ENCODE data around the gene COL27A1.

The COL27A1 gene

DNA sequence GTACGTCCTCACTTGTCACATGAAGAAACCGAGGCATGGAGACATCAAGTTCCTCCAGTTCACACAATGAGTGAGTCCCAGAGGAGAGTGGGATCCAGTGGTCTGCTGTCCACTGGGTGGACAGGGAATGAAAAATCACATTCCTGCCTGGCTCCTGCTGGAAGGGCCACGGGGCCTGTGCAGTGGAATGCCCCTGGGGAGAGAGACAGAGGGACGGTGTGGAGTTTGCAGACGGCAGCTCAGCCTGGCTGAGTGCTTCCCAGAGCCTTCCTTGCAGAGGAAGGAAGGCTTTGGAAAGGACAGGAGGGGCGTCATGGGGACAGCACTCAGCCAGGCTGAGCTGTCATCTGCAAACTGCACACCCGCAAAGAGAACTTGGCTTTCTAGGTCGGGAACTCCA is 74.7 kb downstream of the COL27A1 start:
- DNase-seq: no peak

DNA sequence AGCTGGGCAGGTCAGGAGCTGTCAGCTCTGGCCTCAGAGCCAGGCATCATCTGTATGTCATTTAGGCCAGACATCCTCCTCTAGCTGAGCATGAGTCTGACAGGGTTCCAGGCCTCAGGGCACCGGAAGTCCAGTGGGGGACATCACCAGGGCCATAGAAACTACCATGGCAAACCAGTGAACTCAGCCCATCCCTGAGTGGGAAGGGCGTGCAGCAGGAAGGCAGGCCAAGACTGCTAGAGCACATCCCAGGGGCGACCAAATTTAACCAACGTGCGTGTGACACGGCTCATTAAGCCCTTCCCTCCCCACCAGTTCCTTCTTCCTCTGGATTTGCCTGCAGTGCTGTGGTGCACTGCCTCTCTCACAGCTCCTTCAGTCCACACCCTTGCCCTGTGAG is 75.9 kb downstream of the COL27A1 start:
- DNase-seq: no peak

DNA sequence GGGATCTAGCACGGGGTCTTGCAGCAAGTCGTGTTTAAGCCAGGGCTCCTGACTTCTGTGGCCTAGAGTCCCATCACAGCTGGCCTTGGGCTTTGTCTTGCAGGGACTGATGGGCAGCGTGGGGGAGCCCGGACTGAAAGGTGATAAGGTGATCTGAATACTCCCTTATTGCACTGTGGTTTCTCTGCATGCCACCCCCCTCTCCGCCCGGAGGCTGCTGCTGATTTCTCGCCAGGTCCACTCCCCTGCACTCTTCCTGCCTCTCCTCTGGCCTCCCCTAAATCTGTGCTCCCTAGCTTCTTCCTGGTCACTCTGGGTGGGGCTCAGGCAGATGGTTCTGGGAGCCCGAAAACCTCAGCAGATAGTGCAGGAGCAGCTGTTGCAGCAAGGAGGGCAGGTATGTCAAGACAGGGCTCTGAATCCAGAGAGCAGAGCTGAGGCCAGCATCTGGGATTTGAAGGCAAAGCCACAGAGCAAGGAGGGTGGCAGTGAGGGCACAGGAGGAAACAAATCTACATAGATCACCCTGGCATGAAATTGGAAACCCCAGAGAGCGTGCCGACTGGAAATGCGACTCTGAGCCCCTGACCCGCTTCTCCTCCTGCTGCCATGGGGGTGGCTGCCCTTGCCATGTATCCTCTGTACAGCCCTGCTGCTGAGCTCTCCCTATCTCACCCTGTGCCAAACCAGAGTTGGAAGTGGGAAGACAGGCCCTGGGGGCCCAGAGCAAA is 76.5 kb downstream of the COL27A1 start:
- DNase-seq: no peak

DNA sequence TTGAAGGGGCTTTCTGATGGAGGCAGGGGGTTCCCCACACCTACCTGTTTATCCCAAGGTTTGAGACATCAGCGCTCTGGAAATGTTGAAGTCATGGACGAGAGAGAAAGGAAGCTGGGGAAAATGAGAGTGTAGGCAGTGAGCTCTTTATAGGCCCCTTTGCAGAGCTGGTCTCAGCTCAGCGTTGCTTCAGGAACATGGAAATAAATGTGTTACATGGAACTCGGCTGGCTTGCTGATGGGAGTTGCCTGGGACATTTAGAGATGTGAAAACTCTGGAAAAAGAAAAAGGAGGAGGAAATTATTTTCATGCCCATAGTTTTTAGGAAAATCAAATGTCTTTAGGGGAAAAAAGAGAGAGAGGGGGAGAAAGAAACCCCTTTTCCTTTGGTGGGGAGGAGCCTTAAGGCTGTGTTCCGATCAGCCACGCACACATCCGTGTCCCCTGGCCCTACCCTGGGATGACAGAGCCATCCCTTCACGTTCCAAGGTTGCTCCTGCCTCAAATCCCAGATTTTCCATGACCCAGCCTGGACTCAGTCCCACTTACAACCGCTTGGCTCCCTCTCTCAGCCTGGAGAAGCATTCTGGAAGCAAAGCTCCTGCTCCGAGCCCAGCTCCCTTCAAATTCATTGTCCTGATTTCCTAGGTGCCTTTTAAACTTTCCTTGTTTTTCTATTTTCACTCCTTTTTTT is 78.3 kb downstream of the COL27A1 start:
- no peak for DNase-seq

DNA sequence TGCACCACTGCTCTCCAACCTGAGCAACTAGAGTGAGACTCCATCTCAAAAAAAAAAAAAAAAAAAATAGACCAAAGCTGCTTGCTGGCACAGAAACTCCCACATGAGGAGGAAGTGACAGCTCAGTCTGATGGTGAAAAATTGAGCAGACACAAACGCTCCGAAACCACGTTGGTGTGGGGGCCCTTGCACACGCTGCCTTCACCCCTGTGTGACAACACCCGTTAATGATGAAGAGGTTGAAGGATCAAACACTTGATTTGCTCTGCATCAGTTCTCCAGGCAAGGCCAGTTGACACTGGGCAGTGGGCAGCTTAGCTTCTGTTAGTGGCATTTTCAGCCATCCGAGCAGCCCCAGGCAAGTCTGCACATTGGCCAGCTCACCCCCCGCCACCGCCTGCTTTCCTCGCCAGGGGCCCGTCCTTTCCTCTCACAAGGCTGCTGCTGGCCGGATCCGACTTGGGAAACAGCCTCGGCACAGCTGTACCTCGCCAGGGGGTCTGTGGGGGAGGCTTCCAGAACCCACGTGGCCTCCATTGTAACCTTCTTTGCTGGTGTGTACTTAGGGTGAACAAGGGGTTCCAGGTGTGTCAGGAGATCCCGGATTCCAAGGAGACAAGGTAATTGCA is 79.8 kb downstream of the COL27A1 start:
- DNase-seq: no peak

DNA sequence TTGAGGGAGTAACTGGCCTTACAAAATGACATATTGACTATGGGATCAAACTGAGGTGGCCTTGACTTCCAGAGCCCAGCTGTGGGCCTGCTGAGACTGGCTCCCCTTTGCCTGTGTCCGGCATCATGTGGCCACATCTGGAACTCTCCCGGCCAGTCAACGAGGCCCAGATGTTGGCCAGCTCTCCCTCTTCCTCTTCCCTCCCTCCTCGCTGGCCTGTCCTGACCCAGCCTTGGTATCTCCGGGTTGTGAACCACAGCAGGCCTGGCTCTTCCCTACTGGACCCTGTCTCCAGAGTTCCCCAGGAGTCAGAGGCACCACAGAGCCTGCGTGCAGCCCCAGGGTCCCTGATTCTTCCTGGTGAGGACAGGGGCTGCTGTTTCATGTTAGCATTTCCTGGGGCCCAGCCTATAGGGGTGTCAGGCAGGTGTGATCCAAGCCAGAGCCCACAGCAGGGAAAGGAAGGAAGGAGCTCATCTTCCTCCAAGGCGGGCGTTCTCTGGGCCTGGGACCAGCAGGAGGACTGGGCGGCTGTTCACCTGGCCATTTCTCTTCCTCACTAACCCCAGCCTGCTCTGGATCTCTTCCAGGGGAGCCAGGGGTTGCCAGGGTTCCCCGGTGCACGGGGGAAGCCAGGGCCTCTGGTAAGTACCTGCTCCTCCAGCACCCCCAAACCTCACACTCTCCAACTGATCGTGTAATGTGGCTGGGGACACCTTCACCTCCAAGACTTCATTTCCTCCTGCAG is 81.2 kb downstream of the COL27A1 start:
- no peak for DNase-seq

DNA sequence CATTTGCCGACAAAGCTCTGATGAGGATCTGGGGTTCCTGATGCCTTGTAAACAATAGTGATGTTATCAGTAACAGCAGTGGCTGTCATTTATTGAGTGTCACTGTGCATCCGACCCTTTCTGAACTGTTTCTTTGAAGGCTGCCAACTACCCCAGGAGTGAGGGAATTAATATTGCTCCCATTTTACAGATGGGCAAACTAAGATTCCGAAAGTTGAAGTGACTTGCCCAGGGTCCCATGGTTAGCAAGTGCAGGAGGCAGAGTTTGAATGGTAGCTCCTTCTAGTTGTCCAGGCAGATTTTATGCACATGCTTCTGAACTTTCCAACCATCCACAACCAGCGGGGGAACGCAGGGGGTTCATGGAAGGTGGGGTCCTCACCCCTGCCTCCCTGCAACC is 81.9 kb downstream of the COL27A1 start:
- no peak for DNase-seq

DNA sequence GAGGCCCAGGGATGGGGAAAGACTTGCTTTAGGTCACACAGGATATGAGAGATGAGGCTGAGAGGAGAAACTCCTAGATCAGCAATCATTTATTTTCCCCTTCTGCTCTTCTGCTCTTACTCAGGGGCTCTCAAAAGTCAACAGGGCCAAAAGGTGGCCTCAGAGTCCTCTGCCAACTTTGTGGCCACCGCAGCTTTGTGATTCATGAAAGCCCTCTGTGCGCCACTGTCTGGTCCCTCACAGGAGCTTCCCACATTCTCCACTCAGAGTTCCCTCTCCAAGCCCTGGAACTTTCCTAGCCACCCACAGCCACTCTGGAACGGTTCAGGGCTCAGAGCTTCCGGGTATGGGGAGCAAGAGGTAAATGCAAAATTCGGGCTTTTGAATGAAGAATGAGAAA is 82.4 kb downstream of the COL27A1 start:
- no peak for DNase-seq

DNA sequence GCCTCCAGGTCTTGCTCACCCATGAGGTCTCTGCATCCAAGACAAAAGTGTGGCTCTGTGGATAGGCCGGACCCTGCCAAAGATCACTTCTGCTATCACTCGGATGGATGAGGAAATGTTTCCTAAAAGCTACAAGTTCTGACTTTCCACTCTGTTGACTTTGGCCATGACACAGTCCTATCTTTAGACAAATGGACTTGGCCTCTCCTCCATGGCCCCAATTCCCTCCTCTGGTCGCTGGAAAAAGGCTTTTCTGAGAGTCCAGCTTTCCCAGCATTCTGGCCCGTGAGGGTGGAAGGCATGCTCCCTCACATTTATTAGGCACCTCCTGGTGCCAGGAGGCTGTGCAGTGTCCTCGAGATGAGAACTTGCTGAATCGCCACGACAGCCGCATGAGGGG is 83.1 kb downstream of the COL27A1 start:
- DNase-seq: no peak

DNA sequence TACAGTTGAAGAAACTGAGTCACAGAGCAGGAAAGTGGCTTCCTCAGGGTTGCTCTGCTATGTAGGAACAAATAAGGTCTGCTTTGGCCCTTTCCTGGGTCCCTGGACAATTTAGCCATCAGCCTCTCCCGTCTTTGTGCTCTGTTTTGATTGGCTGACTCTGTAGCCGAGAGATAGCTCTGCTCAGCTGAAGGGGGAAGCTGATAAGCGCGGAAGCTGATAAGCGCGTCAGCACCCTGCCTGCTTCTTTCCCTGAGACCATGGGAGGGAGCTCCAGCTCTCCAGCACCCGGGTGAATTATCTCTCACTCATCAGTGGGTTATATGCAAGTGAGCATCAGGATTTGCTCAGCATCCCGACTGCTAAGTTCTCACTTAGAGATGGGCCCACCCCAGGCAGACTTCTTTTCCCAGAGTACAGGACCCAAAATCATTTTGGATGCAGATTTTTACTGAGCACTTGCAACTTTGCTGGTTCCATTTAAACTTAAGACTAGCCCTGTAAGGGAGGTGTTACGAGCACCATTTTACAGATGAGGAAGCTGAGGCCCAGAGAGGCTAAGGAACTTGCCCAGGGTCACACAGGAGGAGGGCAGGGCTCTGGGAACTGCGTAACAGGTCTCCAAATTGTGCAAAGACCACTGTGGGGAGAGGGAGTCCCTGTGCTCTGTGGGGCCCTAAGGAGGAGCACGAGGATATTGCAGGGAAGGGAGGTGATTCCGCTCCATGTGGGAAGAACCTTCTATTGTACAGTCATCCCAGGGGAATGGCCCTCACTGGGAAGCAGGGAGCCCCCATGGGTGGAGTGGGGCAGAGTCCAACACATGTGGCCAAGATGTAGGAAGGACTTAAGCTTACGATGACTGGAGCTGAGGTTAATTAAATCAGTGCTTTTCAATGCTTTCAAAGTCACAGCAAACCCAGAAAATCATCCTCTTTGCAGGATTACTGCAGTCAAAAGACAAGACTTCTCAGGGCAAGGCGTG is 83.8 kb downstream of the COL27A1 start:
- no peak for DNase-seq

DNA sequence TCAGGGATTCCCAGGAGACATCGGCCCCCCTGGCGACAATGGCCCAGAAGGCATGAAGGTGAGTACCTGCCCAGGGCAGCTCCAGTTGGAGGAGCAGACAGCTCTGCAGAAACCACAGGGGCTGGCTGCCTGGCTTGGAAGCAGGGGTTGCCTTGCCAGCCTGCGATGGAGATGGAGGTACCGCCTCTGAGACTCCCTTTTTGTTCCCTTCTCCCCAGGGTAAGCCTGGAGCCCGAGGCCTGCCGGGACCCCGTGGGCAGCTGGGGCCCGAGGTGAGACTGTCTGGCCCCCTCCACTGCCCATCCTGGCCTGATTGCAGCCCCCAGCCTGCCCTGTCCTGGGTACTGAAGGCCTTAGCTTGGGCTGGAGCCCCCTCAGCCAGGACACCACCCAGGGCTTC is 84.9 kb downstream of the COL27A1 start:
- DNase-seq: no peak

DNA sequence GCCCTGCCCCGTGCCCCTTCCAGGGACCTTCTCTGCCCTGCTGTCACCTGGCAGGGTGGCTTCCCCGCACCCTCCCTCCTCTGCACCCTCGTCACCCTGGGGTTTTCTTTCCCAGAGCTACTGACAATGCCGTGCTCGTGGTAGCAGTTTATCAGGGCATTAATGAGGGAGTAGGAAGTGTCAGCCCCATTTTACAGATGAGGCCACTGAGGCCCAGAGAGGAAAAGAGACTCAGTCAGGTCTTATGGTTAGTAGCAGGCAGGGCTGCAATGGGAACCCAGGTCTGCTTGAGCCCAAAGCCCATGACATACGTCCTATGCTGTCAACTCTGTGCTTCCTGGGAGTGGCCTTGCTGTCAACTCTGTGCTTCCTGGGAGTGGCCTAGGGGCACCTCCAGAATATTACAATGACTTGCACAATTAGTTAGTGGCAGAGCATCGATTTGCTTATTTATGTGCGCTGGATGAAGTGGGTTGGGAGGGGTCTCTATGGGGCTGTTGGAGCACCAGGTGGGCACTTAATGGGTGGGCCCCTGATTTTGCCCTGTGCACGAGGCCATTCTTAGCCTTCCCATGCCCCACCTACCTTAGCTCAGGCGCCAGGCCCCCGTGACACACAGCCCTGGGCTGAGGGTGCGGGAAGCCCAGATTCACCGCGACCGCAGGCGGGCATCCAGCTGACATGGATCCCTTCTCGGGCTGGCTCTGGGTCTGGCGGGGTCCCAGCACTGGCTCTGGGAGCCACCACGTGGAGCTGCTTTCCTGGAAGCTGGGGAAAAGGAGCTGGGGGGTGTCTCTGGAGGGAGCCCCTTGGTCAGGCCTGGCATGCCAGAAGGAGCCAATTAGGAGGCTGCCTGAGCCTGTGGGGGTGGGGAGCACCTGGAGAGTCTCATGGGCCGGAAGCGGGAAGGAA is 85.6 kb downstream of the COL27A1 start:
- DNase-seq: no peak

DNA sequence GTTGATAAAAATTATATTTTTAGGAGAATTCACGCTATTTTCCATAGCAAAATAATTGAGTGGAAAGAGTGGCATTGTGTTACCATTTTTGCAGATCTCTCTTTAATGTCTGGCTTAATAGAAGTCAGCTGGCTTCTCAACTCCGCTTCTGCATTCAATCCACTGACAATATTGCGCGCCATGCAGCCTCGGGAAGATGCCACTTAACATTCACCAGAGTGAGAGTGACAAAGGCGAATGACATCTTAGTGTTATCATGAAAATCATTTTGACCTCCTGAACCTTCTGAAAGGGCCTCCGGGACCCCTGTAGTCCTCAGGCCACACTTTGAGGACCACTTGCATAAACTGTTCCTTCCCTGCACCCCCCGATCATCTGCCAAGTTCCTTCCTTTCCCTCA is 87.5 kb downstream of the COL27A1 start:
- no peak for DNase-seq

DNA sequence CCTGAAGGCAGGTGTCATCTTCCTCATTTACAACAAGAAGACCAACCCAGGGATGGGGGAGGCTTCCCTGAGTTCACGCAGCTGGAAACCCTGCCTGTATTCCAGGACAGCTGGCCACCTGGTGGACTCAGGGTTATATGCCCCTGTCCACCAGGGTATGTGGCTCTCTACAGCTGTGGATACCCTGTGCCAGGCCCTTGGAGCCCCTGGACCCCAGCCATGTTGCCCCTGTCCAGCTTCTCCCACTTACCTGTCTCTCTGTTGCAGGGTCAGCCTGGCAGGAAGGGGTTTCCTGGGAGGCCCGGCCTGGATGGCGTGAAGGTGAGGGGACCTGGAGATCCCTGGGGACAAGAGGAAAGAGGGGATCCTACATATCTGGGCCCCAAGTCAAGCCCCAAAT is 87.9 kb downstream of the COL27A1 start:
- DNase-seq: no peak

DNA sequence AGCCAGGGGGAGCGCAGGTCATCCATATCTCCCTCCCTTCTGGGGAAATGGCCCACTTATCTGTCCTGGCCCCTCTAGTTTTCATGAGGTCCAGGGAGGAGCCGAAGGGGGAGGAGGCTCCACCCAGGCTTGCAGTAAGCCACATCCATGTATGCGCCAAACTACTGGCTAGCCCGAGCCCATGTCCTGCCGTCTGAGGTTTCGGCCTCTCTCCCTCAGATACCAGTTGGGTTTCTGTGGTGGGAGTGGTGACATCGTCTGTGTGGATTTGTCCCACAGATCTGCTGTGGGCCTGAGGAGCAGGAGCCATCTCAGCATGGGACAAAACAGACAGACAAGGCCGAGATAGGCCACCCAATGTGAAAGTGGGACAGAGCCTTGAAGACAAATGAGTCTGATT is 89.2 kb downstream of the COL27A1 start:
- DNase-seq: no peak

DNA sequence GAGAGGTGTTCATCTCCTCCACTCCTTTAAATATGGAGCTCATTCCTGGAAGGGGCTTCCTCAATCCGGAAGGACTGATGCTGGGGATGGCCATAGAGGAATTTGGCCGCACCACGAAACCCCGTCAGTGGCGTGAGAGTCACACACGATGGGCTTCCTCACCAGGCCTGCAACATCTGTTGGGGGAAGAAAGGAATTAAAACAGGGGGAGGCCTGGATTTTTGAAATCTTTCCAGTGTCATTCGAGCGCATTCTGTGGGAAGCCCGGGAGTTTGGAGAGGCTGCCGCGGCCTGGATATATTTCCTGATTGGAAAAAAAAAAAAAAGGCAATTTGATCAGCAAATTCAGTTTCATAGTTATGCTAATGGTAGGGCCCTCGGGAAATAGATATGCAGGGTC is 91.2 kb downstream of the COL27A1 start:
- DNase-seq: no peak

DNA sequence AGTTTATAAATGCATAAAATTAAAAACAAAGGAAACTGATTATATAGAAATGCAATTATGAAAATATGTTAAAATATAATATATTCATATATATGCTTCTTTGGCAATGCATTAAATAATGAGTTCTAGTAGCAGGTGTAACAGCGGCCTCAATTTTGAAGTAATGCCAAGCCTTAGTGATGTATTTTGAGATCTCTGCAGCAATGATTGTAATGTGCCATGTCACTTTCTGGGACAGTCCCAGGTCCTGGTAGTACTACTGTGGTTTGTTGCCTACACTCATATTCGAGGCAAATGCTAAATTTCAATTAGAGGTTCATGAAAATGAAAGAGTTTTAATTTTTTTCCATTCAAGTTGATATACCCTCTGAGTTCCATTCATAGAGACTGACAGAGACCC is 91.7 kb downstream of the COL27A1 start:
- DNase-seq: no peak

DNA sequence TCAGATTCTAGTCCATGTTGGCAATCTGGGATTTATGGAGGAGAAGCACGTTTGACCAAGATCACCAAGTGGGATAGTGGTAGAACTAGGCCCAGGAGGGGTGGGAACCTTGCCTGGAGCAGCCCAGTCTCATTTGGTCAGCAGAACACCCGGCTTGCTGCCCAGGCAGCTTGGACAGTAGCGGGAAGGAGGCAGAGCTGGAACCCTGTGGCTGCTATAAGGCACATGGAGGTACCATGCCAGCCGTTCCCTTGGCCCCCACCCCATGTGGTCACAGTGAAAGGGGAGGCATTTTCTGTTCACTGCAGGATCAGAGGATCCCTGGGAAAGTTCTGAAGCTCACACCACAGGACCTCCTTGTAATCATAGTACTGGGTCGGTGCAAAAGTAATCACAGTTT is 92.2 kb downstream of the COL27A1 start:
- no peak for DNase-seq

DNA sequence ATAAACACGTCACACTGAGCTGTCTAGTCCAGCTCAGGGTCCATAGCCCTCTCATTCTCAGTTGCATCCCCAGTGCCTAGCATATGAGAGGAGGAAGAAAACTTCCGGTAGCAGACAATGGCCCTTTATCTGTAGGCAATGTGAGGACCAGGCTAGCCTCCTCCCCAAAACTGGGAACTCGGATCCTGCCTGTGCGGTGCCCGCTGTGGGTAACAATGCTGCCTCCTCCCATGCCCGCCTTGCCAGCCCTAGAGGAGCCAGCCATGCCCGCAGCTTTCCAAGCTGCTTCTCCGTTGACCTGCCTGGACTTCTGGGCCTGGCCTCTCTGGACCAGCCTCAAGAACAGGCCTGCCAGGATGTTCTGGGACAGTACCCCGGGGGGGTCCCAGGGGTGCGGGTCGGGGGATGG is 93.0 kb downstream of the COL27A1 start:
- no peak for DNase-seq

DNA sequence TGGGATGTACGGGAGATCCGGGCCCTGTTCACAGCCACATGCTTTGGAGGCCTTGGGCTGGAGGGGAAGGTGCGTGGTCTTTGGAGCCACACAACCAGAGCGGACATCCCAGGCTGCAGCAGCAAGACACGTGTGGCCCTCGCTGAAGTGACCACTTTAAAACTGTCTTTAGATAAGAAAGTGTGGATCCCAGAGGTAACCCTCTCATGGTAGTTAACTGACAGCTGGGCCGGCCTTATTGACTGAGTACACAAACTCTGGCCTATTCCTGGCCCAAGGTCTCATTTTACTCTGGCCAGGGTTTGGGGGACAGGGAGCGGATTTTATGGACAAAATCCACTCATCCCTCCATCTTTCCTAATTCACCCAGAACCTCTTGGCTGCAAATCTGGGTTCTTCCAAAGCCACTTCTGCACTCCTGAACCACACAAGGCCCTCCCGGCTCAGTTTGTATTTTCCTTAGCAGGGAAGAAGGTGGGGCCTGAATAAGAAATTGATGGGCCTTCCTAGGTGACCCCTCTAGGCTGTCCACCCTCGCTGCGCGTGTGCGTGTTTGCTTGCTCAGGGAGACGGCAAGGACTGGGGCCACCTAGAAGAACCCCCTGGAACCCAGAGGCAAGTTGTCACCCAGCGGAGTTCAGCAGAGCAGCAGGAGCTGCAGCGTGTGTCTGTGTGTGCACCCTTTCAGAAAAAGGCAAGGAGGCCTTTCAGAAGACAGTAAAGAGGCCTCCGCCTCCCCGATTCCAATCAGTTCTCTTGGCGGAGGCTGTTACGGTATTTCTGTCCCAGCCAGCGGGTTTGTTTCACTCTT is 94.3 kb downstream of the COL27A1 start:
- DNase-seq: no peak

DNA sequence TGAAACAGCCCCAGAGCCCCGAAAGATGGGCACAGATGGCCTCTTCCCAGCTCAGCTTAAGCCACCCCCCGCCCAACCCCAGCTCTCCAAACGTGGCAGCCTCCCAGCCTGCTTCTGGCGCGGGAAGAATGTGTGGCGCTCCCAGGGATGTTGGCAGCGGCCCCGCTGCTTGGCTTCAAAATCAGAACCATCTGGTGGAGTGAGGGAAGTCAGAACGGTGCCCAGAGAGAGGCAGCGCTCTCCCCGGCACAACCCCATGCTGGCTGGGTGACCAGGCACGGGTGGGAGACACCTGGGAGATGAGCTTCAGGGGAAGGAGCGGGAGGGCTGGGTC is 94.9 kb downstream of the COL27A1 start:
- no peak for DNase-seq
